Epithelial cell of esophagus (primary cell): ENCODE measurements around the gene IL18.
"Not testable (repeated sequence)": the region's sequence is repeated elsewhere in the genome, so short reads cannot be mapped to it uniquely, and the experiment has no call there.

Experiments
- DNase-seq: peaks from one replicate; pipeline ENCODE4 v3.0.0; 2010; ENCODE audit warnings: low read depth
- H3K4me3 ChIP-seq: 2 replicates; pipeline ENCODE4 v1.5.1; 2011; ENCODE audit warnings: mild to moderate bottlenecking, low read length, control low read depth
- CTCF ChIP-seq: IDR thresholded peaks from 2 replicates; pipeline ENCODE4 v1.5.1; 2011; ENCODE audit warnings: low read depth, mild to moderate bottlenecking, low read length, control low read depth, inconsistent platforms; ENCODE audit not compliant: insufficient read depth; ENCODE audit errors: missing control alignments

The IL18 gene

DNA sequence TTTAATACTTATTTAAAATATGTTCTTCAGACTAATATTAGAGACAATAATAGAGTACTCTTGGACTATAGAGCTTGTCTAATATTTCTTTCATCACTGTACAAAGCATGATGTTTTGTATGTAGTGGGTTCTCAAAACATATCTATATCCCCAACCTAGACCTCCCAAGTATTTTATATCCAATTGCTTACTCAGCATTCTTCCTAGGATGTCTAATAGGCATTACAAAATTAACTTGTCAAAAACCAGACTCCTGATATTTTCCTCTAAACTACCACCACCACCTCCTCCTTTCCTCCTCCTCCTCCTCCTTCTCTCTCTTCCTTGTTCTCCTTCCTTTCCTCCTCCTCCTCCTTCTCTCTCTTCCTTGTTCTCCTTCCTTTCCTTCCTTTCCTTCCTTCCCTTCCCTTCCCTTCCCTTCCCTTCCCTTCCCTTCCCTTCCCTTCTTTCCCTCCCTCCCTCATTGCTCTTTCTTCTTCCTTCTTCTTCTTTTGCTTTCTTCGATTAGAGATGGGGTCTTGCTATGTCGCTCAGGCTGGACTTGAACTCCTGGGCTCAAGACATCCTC is 32.7 kb upstream of the IL18 start:
- DNase-seq: no peak
- no peak for TF ChIP-seq CTCF
- no peak overlapping the region for H3K4me3 ChIP-seq

- no peak for TF ChIP-seq CTCF
- DNase-seq: peak; percentile 89
These were observed 32.1 kb upstream of the IL18 start for GRCh38 chr11:112195951-112196351.

DNA sequence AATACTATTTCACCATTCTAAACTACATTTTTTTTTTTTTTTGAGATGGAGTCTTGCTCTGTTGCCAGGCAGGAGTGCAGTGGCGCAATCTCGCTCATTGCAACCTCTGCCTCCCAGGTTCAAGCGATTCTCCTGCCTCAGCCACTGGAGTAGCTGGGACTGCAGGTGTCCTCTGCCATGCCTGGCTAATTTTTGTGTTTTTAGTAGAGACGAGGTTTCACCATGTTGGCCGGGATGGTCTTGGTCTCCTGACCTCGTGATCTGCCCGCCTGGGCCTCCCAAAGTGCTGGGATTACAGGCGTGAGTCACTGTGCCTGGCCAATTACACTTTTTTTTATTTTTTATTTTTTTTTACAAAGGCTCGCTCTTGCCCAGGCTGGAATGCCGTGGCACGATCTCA is 31.2 kb upstream of the IL18 start:
- not testable (repeated sequence) for H3K4me3 ChIP-seq
- DNase-seq: peak; percentile 5

More at GRCh38 chr11:112195951-112196351, 32.1 kb upstream of the IL18 start:
- H3K4me3 ChIP-seq: no peak overlapping the region

- no peak for DNase-seq
- TF ChIP-seq CTCF: no peak
- H3K4me3 ChIP-seq: no peak overlapping the region
These were observed 22.4 kb upstream of the IL18 start for GRCh38 chr11:112186304-112186703.

- no peak for TF ChIP-seq CTCF
- DNase-seq: no peak
- no peak overlapping the region for H3K4me3 ChIP-seq
These were observed 22.0 kb upstream of the IL18 start for GRCh38 chr11:112185883-112186282.

GRCh38 chr11:112182867-112183266 is 19.0 kb upstream of the IL18 start:
- no peak for TF ChIP-seq CTCF
- no peak overlapping the region for H3K4me3 ChIP-seq
- no peak for DNase-seq

- no peak overlapping the region for H3K4me3 ChIP-seq
- TF ChIP-seq CTCF: no peak
- DNase-seq: no peak
These were observed 15.7 kb upstream of the IL18 start for GRCh38 chr11:112179601-112180000.
